Measurements from ENCODE around the gene LIME1.

LIME1 gene

GRCh38 chr20:63708301-63709148 is 27.9 kb upstream of the LIME1 start:
- Histone ChIP-seq H3K9me3 (ENCODE audit: control insufficient read depth, low read length) (peaks cover 5% of the 10 kb centered on the region), H2BK12ac (ENCODE audit: low read length in 2 of 2) (no peak overlapping the region), H2BK120ac (ENCODE audit: low read depth, low read length) (peak overlapping the region; percentile 79), H3K14ac (ENCODE audit: low read length in 2 of 2) (peak overlapping the region in 1 of 2 experiments; percentile 41), H3K79me1 (replicated peaks; ENCODE audit: low read length, poor library complexity, severe bottlenecking) (peaks cover 13% of the 10 kb centered on the region), H3K4me1 (ENCODE audit: control insufficient read depth, insufficient read depth, low read depth, low read length) (peaks cover 30% of the 10 kb centered on the region), H4K8ac (ENCODE audit: low read length) (peak overlapping the region; percentile 3), H2AK5ac (ENCODE audit: low read length, severe bottlenecking) (no peak overlapping the region), H4K91ac (ENCODE audit: low read length) (peak overlapping the region; percentile 56), H3K4me2 (ENCODE audit: low read length, poor library complexity, severe bottlenecking) (peak overlapping the region; percentile 46), H3K9ac (ENCODE audit: low read length) (peak overlapping the region; percentile 93), H2BK15ac (ENCODE audit: low read depth, poor library complexity, severe bottlenecking) (peak overlapping the region; percentile 15), H3K27ac (ENCODE audit: low read length, poor library complexity, severe bottlenecking) (no peak overlapping the region), H3K4ac (ENCODE audit: low read depth in 1 of 2, low read length in 2 of 2) (peak overlapping the region; percentile 36 to 80), H3K27me3 (ENCODE audit: control insufficient read depth in 1 of 2, insufficient read depth in 1 of 2, low read length in 2 of 2) (no peaks in the 10 kb centered on the region), H3K4me3 (ENCODE audit: insufficient read depth in 1 of 2, low read depth in 1 of 2, low read length in 2 of 2) (peak overlapping the region; percentile 90 to 96), H3K23ac (ENCODE audit: low read length in 2 of 2) (no peak overlapping the region), H3K36me3 (ENCODE audit: control insufficient read depth in 1 of 2, insufficient read depth in 2 of 2, low read depth in 1 of 2, low read length in 2 of 2) (peaks cover 62 to 71% of the 10 kb centered on the region in 2 experiments), H2AFZ (ENCODE audit: low read depth, low read length) (no peak overlapping the region), H3K18ac (ENCODE audit: low read depth in 1 of 2, low read length in 2 of 2) (peak overlapping the region in 1 of 2 experiments; percentile 23), H2BK5ac (ENCODE audit: low read depth, low read length, poor library complexity, severe bottlenecking) (no peak overlapping the region)
- WGBS, result 43% methylated on average over 57 of the region's 67 CpGs
- DNase-seq, result no peak

GRCh38 chr20:63709149-63709527 is 27.3 kb upstream of the LIME1 start:
- Histone ChIP-seq H3K27me3 (ENCODE audit: control insufficient read depth in 1 of 2, insufficient read depth in 1 of 2, low read length in 2 of 2) (no peaks in the 10 kb centered on the region), H2BK5ac (ENCODE audit: low read depth, low read length, poor library complexity, severe bottlenecking) (no peak overlapping the region), H2AK5ac (ENCODE audit: low read length, severe bottlenecking) (no peak overlapping the region), H3K14ac (ENCODE audit: low read length in 2 of 2) (no peak overlapping the region), H3K23ac (ENCODE audit: low read length in 2 of 2) (no peak overlapping the region), H4K91ac (ENCODE audit: low read length) (no peak overlapping the region), H3K4me3 (ENCODE audit: insufficient read depth in 1 of 2, low read depth in 1 of 2, low read length in 2 of 2) (peak overlapping the region; percentile 90 to 96), H3K36me3 (ENCODE audit: control insufficient read depth in 1 of 2, insufficient read depth in 2 of 2, low read depth in 1 of 2, low read length in 2 of 2) (peaks cover 60 to 73% of the 10 kb centered on the region in 2 experiments), H3K27ac (ENCODE audit: low read length, poor library complexity, severe bottlenecking) (no peak overlapping the region), H3K9ac (ENCODE audit: low read length) (peak overlapping the region; percentile 93), H3K4me1 (ENCODE audit: control insufficient read depth, insufficient read depth, low read depth, low read length) (peaks cover 29% of the 10 kb centered on the region), H2BK15ac (ENCODE audit: low read depth, poor library complexity, severe bottlenecking) (no peak overlapping the region), H2AFZ (ENCODE audit: low read depth, low read length) (no peak overlapping the region), H4K8ac (ENCODE audit: low read length) (no peak overlapping the region), H3K9me3 (ENCODE audit: control insufficient read depth, low read length) (peaks cover 5% of the 10 kb centered on the region), H2BK120ac (ENCODE audit: low read depth, low read length) (no peak overlapping the region), H2BK12ac (ENCODE audit: low read length in 2 of 2) (no peak overlapping the region), H3K18ac (ENCODE audit: low read depth in 1 of 2, low read length in 2 of 2) (no peak overlapping the region), H3K4ac (ENCODE audit: low read depth in 1 of 2, low read length in 2 of 2) (no peak overlapping the region), H3K79me1 (replicated peaks; ENCODE audit: low read length, poor library complexity, severe bottlenecking) (peaks cover 9% of the 10 kb centered on the region), H3K4me2 (ENCODE audit: low read length, poor library complexity, severe bottlenecking) (peak overlapping the region; percentile 46)
- no peak for DNase-seq
- over 99% methylated on average over 15 of the region's 17 CpGs for WGBS

- DNase-seq, result no peak
- H2AK5ac ChIP-seq (ENCODE audit: low read length, severe bottlenecking), result no peak overlapping the region
- H3K27me3 ChIP-seq (ENCODE audit: control insufficient read depth in 1 of 2, insufficient read depth in 1 of 2, low read length in 2 of 2), result no peaks in the 10 kb centered on the region
- no peak overlapping the region for H2BK12ac ChIP-seq (ENCODE audit: low read length in 2 of 2)
- no peak overlapping the region for H3K4me2 ChIP-seq (ENCODE audit: low read length, poor library complexity, severe bottlenecking)
- H4K91ac ChIP-seq (ENCODE audit: low read length), result no peak overlapping the region
- peaks cover 52 to 71% of the 10 kb centered on the region in 2 experiments for H3K36me3 ChIP-seq (ENCODE audit: control insufficient read depth in 1 of 2, insufficient read depth in 2 of 2, low read depth in 1 of 2, low read length in 2 of 2)
- no peak overlapping the region for H3K14ac ChIP-seq (ENCODE audit: low read length in 2 of 2)
- H2AFZ ChIP-seq (ENCODE audit: low read depth, low read length), result no peak overlapping the region
- no peak overlapping the region for H3K18ac ChIP-seq (ENCODE audit: low read depth in 1 of 2, low read length in 2 of 2)
- H3K9ac ChIP-seq (ENCODE audit: low read length), result no peak overlapping the region
- H3K9me3 ChIP-seq (ENCODE audit: control insufficient read depth, low read length), result peaks cover 23% of the 10 kb centered on the region
- H3K4me1 ChIP-seq (ENCODE audit: control insufficient read depth, insufficient read depth, low read depth, low read length), result peaks cover 18% of the 10 kb centered on the region
- H3K27ac ChIP-seq (ENCODE audit: low read length, poor library complexity, severe bottlenecking), result no peak overlapping the region
- H2BK120ac ChIP-seq (ENCODE audit: low read depth, low read length), result no peak overlapping the region
- no peak overlapping the region for H3K4me3 ChIP-seq (ENCODE audit: insufficient read depth in 1 of 2, low read depth in 1 of 2, low read length in 2 of 2)
- no peak overlapping the region for H2BK15ac ChIP-seq (ENCODE audit: low read depth, poor library complexity, severe bottlenecking)
- H3K23ac ChIP-seq (ENCODE audit: low read length in 2 of 2), result no peak overlapping the region
- no peak overlapping the region for H4K8ac ChIP-seq (ENCODE audit: low read length)
- H3K4ac ChIP-seq (ENCODE audit: low read depth in 1 of 2, low read length in 2 of 2), result no peak overlapping the region
- 87% methylated on average over 12 of the region's 12 CpGs for WGBS
- no peak overlapping the region for H2BK5ac ChIP-seq (ENCODE audit: low read depth, low read length, poor library complexity, severe bottlenecking)
- peaks cover 3% of the 10 kb centered on the region for H3K79me1 ChIP-seq (replicated peaks; ENCODE audit: low read length, poor library complexity, severe bottlenecking)
Measured at GRCh38 chr20:63711085-63711645, 25.3 kb upstream of the LIME1 start.

GRCh38 chr20:63712191-63712590 is 24.3 kb upstream of the LIME1 start:
- H3K9ac ChIP-seq (ENCODE audit: low read length), result no peak overlapping the region
- H3K4me3 ChIP-seq (ENCODE audit: insufficient read depth in 1 of 2, low read depth in 1 of 2, low read length in 2 of 2), result no peak overlapping the region
- no peak for DNase-seq
- H3K14ac ChIP-seq (ENCODE audit: low read length in 2 of 2), result no peak overlapping the region
- H2BK120ac ChIP-seq (ENCODE audit: low read depth, low read length), result no peak overlapping the region
- H3K18ac ChIP-seq (ENCODE audit: low read depth in 1 of 2, low read length in 2 of 2), result no peak overlapping the region
- H3K27ac ChIP-seq (ENCODE audit: low read length, poor library complexity, severe bottlenecking), result no peak overlapping the region
- H3K23ac ChIP-seq (ENCODE audit: low read length in 2 of 2), result no peak overlapping the region
- no peak overlapping the region for H2AFZ ChIP-seq (ENCODE audit: low read depth, low read length)
- peaks cover 25% of the 10 kb centered on the region for H3K9me3 ChIP-seq (ENCODE audit: control insufficient read depth, low read length)
- peaks cover 6% of the 10 kb centered on the region for H3K79me1 ChIP-seq (replicated peaks; ENCODE audit: low read length, poor library complexity, severe bottlenecking)
- no peak overlapping the region for H3K4me2 ChIP-seq (ENCODE audit: low read length, poor library complexity, severe bottlenecking)
- H3K27me3 ChIP-seq (ENCODE audit: control insufficient read depth in 1 of 2, insufficient read depth in 1 of 2, low read length in 2 of 2), result no peaks in the 10 kb centered on the region
- no peak overlapping the region for H2BK12ac ChIP-seq (ENCODE audit: low read length in 2 of 2)
- no peak overlapping the region for H4K91ac ChIP-seq (ENCODE audit: low read length)
- no peak overlapping the region for H2BK5ac ChIP-seq (ENCODE audit: low read depth, low read length, poor library complexity, severe bottlenecking)
- H3K4me1 ChIP-seq (ENCODE audit: control insufficient read depth, insufficient read depth, low read depth, low read length), result peaks cover 11% of the 10 kb centered on the region
- H3K4ac ChIP-seq (ENCODE audit: low read depth in 1 of 2, low read length in 2 of 2), result no peak overlapping the region
- peaks cover 55 to 72% of the 10 kb centered on the region in 2 experiments for H3K36me3 ChIP-seq (ENCODE audit: control insufficient read depth in 1 of 2, insufficient read depth in 2 of 2, low read depth in 1 of 2, low read length in 2 of 2)
- whole genome bisulfite sequencing, result 100% methylated on average over 1 of the region's 1 CpG
- H2AK5ac ChIP-seq (ENCODE audit: low read length, severe bottlenecking), result no peak overlapping the region
- no peak overlapping the region for H2BK15ac ChIP-seq (ENCODE audit: low read depth, poor library complexity, severe bottlenecking)
- no peak overlapping the region for H4K8ac ChIP-seq (ENCODE audit: low read length)

Measured in mesenchymal stem cell (in vitro differentiated cells and primary cell).